ENCODE results near the gene OR6C2.

DNA sequence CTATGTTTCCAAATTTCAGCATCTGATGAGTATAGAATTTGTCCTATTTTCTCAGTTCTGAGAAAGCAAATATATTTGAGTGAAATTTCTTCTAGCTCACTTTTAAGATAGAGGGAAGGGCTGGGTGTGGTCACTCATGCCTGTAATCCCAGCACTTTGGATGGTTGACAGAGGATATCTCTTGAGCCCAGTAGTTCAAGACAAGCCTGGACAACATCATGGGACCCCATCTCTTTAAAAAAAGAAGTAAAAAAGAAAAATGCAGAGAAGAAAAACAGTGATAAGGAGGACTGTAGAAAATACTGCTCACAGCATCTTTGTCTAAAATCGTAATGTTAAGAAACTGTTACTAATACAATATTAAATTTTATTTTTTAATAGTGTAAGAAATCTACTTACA is 28.4 kb downstream of the OR6C2 start:
- TF ChIP-seq, protein P1, sequence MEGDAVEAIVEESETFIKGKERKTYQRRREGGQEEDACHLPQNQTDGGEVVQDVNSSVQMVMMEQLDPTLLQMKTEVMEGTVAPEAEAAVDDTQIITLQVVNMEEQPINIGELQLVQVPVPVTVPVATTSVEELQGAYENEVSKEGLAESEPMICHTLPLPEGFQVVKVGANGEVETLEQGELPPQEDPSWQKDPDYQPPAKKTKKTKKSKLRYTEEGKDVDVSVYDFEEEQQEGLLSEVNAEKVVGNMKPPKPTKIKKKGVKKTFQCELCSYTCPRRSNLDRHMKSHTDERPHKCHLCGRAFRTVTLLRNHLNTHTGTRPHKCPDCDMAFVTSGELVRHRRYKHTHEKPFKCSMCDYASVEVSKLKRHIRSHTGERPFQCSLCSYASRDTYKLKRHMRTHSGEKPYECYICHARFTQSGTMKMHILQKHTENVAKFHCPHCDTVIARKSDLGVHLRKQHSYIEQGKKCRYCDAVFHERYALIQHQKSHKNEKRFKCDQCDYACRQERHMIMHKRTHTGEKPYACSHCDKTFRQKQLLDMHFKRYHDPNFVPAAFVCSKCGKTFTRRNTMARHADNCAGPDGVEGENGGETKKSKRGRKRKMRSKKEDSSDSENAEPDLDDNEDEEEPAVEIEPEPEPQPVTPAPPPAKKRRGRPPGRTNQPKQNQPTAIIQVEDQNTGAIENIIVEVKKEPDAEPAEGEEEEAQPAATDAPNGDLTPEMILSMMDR (IDR thresholded peaks at IDR 0.05), result no peak
- no peak for TF ChIP-seq POLR2A (IDR thresholded peaks at IDR 0.05)

Measured in right lobe of liver (tissue), 4 donors.